D341Med (cell line): ENCODE measurements around the gene ADAMTS20.

Source experiments
- DNase-seq: peaks from one replicate; pipeline ENCODE4 v3.0.0; 2012; ENCODE audit warnings: low spot score

Gene ADAMTS20

GRCh38 chr12:43316520-43316919 is 235.5 kb downstream of the ADAMTS20 start:
- DNase-seq = no peak

- no peak for DNase-seq
Measured at GRCh38 chr12:43315961-43316360, 236.0 kb downstream of the ADAMTS20 start.

- DNase-seq = no peak
Measured at GRCh38 chr12:43312991-43313505, 239.0 kb downstream of the ADAMTS20 start.

GRCh38 chr12:43310596-43310995 is 241.4 kb downstream of the ADAMTS20 start:
- no peak for DNase-seq

- no peak for DNase-seq
Measured at GRCh38 chr12:43309959-43310358, 242.0 kb downstream of the ADAMTS20 start.

- no peak for DNase-seq
Measured at GRCh38 chr12:43308776-43309175, 243.2 kb downstream of the ADAMTS20 start.

GRCh38 chr12:43307126-43307525 is 244.9 kb downstream of the ADAMTS20 start:
- no peak for DNase-seq

- no peak for DNase-seq
Measured at GRCh38 chr12:43306066-43306465, 245.9 kb downstream of the ADAMTS20 start.

GRCh38 chr12:43305065-43305464 is 246.9 kb downstream of the ADAMTS20 start:
- DNase-seq = no peak
